ENCODE results near the gene APOBEC3C.
"Not testable (repeated sequence)": the region's sequence is repeated elsewhere in the genome, so short reads cannot be mapped to it uniquely, and the experiment has no call there.

GRCh38 chr22:39040155-39040537 lies 26.1 kb downstream of the APOBEC3C start:
- TF ChIP-seq, protein P1, sequence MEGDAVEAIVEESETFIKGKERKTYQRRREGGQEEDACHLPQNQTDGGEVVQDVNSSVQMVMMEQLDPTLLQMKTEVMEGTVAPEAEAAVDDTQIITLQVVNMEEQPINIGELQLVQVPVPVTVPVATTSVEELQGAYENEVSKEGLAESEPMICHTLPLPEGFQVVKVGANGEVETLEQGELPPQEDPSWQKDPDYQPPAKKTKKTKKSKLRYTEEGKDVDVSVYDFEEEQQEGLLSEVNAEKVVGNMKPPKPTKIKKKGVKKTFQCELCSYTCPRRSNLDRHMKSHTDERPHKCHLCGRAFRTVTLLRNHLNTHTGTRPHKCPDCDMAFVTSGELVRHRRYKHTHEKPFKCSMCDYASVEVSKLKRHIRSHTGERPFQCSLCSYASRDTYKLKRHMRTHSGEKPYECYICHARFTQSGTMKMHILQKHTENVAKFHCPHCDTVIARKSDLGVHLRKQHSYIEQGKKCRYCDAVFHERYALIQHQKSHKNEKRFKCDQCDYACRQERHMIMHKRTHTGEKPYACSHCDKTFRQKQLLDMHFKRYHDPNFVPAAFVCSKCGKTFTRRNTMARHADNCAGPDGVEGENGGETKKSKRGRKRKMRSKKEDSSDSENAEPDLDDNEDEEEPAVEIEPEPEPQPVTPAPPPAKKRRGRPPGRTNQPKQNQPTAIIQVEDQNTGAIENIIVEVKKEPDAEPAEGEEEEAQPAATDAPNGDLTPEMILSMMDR (IDR thresholded peaks at IDR 0.05), result not testable (repeated sequence)
- not testable (repeated sequence) for TF ChIP-seq POLR2A (IDR thresholded peaks at IDR 0.05)
